HT-29 (cell line): ENCODE measurements around the gene ZNF687. TPM values are rescaled to one million over a fixed set of nuclear protein-coding genes. Genes with fewer than 3 reads are reported as not detected.

Experiments
- DNase-seq: peaks from one replicate; pipeline ENCODE4 v3.0.0-alpha.2; 2015; ENCODE audit warnings: low spot score
- total RNA-seq: library from RNA; depleted of rRNA; stranded (reverse); fragments of >200 nt; shearing (Covaris generic); gene quantifications from 2 replicates; pipeline ENCODE4 v1.2.3, GENCODE V29; 2014

The ZNF687 gene
- total RNA-seq, 1 experiment from 2014 or later: 39.2 TPM

DNA sequence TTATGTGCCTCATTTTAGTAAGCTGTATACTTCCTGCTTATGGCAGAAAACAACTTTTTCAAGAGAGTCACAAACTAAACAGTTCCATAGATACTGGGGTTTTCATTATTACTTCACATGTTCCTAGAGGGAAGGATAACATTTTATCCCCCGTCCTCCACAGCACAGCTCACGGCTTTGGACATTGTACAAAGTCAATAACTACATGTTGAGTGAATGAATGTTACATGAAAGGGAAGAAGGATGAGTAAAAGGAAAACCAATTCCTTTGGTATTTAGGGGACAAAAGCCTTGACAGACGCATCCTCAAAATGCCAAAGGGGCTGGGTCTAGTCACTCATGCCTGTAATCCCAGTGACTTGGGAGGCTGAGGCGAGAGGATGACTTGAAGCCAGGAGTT lies 30.3 kb downstream of the ZNF687 start:
- DNase-seq: no peak

DNA sequence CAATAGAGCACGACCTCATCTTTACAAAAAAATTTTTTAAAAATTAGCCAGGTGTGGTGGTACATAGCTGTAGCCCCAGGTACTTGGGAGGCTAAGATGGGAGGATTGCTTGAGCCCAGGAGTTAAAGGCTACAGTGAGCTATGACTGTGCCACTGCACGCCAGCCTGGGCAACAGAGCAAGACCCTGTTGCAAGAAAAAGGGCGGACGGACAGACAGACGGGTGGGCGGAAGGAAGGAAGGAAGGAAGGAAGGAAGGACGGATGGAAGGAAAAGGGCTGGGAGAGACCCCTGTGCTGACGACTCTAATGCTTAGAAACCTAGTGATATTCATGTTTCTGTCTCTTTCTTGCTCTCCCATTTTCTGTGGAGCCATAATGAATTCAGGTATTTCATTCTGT lies 30.7 kb downstream of the ZNF687 start:
- DNase-seq: no peak

DNA sequence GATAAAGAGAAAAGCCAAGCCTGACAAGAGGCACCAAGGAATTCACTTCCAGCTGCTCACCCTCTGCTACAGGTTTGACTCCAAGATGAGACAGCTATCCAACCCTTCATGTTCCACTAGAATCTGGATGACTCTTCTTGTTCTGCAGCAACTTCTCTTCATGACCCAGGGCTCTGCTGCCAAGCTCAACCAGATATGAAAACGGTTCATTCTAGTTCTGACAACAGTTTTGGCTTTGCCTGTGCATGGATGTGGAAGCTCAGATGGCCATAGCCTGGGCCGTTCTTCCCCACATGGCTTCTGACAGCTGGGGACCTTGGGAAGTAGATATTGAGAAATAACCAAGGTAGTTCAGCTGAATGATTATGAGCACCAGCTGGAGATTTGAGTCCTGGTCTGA lies 31.4 kb downstream of the ZNF687 start:
- no peak for DNase-seq

DNA sequence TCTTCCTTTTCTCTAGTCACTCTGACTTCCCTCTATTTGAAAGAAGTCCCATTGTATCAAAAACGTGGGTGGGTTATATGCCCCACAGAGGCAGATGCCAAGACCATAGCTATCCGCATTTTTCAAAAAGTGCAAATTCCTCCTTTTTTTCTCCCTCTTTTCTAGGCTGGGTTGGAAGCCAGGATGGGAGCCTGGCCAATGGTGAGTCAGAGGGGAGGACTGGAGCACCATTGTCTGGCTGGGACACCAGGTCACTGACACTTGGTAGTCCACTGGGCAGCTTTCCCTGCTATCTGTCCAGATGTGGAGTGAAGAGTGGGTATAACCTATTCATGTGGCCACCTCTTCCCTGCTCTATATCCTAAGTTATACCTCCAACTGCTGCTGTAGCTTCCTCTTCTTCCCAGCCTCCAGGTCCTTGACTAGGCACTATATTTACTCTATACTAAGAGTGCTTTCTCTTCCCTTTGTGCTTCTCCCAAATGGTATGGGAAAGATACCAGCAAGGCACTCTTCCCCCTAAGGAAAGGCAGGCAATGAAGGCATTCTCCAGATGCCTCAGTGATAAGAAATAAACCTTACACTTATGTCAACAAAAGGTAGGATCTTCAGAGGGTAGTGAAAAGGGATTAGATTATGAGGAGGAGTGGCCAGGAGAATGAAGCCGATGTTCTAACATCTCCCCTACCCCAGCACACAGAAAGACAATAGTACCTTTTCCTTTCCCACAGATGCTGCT lies 32.2 kb downstream of the ZNF687 start:
- no peak for DNase-seq

DNA sequence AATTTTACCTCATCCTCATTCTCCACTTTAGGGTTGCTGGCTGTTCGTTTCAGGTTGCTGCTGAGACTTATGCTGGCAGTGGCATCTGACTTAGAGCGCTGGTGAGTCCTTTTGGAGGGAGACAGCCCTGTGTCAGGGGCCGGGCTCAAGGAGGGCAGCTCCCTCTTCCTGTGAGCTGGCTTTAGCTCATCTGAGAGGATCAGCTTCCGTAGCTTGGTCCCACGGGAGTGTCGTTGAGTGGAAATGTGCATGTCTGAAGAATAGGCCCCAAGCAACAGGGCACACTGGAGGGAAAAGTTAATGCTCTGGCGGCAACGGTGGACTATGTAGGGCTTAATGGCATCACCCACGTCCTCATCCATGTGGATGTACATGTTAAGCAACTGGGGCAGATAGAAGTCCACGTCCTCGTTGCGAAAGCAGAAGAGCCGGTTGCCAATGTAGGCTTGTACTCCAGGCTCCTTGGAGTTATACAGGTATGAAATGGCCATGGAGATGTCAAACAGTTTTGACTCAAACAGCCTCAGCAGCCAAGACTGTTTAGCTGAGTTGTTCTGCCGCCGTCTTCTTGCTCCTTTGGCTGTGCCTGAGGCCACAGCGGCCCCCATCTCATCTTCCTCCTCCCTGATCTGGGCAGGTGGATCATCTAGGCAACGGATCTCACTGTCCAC lies 33.6 kb downstream of the ZNF687 start:
- DNase-seq: no peak

DNA sequence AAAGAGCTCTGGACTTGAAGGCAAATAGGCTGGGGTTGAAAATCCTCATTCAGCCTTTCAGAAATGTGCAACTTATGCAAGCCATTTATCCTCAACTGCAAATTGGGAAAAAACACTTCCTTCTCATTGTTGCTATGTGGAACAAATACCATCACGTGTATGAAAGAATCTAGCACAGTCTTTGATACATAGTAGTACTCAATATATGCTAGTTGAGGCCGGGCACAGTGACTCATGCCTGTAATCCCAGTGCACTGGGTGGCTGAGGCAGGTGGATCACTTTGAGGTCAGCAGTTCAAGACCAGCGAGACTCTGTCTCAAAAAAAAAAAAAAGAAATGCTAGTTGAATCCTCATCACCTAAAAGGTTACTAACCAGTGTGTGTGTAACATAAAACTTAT lies 36.9 kb downstream of the ZNF687 start:
- no peak for DNase-seq

DNA sequence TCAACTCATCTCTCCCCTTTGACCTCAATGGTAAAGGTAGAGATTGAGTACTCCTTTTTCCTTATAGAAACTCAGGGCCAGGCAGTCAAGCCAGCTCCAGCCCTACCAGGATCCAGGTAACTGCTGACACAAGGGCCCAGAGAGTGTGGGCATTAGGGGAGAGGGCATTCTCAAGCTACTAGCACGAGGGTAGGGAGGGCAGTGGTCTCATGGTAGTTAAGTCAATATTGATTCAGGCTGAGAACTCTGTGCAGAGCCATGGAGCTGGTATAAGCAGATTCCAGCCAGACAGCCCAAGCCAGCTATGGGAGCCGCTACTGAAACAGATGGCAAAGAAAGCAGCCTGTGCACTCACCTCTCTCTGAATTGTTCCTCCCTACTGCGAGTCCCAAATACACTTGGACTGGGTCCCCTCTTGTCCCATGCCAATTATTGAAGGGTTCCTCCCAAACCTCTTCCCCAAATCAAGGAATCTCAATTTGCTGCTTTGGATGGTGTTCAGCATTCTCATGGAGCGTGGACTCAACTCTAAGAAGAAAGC lies 42.4 kb downstream of the ZNF687 start:
- no peak for DNase-seq

DNA sequence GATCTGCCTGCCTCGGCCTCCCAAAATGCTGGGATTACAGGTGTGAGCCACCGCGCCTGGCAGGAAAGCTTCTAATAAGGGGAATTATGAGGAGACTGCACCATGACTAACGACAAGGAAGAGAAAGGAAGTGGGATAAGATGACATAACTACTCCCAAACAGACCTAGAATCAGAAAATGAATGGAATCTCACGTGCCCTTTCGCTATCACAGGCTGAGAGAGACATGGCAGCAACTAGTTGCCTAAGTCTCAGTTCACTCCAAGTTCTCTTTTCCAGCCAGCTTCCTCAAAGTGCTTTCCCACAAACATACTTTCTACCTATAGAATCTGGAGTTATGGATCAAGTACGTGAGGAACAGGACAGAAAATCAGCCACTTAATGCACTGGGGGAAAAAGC lies 43.1 kb downstream of the ZNF687 start:
- no peak for DNase-seq

DNA sequence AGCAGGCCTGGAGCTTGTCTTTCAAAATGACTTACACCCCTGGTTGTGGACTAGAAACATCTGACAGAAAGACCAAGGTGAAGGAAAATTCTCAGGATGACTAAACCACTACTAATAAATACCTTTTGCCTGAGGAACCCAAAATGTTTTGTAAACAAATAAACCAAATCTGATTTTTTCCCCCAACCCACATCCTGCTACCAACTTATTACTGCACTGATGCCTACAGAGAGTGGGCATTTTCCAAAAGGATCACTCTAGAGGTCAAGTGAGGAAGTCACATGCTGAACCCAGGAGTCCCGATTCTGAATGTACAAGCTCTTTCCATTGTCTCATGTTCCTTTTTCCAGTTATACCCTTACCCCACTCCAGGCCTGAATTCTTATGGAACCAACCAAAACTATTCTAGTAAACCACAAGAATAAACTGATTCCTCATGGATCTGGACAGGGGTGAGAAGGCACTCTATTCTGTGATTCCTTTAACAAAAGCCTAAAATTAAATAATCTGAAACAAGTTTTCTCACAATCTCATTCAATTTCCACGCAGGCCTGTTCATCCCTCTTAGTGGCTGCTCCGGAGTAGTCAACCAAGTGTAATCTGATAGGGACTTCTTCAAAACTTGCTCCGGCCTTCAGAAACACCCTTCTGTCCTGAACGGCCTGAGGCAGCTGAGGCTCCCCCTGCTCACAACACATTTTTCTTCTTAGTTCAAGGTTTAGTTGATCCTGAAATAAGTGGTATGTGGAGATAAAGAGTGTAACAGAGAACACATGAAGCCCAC lies 43.7 kb downstream of the ZNF687 start:
- no peak for DNase-seq

DNA sequence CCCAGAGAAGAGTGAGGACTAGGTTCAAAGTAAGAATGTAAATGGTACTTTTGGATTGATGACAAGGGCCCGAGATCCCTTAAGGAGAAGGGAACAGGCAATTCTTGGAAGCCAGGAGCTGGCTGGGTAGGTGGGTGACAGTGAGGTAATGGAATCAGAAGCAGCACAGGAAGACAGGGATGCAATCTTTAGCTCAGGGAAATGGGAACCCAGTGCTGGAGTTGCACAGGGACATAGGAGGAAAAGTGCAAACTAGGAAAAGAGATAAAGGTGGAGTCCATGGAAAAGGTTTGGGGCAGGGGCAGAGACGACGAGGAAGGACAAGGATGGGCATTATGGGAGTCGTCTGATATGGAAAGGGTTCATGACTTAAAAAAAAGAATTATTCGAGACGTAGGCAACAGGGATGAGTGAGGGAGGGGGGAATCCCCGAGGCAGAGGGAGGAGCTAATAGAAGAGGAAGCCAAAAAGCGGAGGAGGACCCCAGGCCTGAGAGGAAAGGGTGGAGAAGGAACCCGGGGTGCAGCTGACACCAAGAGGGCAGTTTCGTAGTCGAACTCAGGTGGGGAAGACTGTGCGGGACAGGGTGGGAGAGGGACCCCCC lies 44.6 kb downstream of the ZNF687 start:
- DNase-seq: no peak

DNA sequence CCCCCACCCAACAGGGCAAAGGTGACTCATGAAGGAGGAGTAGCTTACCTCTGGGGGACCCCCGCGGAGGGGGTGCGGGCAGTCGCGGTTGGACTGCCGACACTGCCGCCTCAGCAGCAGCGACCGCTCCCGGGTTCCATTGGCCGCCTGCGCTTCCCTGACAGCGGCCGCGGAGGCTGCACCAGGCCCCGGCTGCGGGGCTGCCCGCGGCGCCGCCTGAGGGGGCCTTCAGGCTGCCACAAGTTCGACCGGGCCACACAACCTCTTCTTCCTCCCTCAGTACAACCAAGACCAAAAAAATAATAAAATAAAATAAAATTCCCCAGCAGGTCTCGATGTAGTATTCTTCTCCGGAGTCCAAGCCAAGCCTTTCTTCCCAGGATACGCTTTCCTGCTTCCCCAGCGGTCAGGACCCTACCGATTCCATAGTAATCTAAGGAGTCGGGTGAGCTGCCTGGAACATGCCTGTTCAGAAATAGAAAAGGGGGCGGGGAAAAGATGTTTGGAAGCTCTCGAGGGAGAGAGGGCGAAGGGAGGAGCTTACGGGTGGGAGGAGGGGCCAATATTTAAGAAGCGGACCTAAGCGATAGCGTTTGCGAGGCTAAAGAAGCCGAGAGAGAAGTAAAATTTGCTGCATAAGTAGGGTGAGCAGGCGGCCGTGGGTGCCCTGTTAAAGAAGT lies 45.3 kb downstream of the ZNF687 start, which contains the start of gene PI4KB:
Gene PI4KB (minus strand): TSS at position 194 of the 680 bp plus-strand sequence. CDS start 10,935 bp downstream, outside the sequence.
- peak; percentile 98 for DNase-seq

DNA sequence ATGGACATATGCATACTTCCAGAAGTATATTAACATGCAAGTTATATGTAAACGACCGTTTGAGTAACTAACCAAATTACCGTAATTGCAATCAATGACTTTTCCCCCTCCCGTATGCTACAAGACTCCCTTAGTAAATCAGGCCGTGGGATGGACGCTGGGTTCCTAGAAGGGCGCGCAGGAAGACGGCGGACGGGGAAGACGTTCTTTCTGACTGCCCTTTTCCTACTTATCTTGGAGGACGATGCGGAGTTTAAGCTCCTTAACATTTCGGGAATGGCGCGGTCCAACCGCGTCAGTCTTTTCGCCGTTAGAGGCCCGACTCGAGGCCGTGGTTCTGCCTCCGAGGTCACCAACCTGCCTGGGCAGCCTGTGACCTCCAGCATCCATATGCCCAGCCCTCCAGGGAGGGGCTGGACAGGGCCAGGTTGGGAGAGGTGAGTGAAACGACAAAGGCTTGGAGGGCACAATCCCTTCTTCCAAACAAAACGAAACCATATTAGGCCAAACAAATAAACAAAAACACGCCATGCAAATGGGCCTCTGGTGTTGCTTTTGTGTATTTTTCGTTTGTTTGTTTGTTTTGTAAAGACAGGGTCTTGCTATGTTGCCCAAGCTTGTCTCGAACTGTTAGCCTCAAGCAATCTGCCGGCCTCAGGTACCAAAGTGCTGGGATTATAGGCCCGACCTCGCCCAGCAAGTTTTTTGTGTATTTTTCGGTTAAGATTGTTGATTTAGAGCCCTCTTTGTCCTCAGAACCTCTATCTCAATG lies 46.0 kb downstream of the ZNF687 start:
- DNase-seq: no peak

DNA sequence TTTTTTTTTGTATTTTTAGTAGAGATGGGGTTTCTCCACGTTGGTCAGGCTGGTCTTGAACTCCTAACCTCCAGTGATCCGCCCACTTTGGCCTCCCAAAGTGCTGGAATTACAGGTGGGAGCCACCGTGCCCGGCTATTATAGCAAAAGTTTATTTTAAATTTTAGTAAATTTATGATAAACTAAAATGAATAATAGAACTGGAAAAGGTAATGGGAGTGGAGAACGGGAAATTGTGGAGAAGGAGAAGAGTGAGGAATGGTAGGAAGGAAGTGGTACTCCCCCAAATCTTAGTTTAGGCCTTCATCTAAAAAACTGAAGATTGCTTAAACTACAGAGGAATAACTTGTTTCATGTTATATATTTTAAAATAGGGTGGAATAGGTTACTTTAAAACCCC lies 52.7 kb downstream of the ZNF687 start:
- DNase-seq: no peak

DNA sequence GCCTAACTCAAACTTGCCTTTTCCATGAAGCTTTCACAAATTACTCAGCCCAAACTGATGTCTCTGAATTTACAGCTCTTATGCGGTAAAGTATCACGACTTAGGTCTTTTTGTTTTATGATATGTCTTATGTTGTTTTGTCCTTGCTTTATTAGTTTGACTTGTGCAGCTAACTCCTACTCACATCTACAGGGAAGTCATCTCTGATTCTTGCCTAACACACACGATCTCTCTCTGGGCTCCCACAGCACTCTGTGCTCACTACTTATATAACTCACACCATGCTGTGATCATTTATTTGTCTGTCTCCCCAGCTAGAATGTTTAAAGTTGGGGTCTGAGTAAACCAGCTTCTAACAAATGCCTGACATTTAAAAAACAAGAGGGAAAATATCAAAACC lies 54.5 kb downstream of the ZNF687 start:
- DNase-seq: no peak

DNA sequence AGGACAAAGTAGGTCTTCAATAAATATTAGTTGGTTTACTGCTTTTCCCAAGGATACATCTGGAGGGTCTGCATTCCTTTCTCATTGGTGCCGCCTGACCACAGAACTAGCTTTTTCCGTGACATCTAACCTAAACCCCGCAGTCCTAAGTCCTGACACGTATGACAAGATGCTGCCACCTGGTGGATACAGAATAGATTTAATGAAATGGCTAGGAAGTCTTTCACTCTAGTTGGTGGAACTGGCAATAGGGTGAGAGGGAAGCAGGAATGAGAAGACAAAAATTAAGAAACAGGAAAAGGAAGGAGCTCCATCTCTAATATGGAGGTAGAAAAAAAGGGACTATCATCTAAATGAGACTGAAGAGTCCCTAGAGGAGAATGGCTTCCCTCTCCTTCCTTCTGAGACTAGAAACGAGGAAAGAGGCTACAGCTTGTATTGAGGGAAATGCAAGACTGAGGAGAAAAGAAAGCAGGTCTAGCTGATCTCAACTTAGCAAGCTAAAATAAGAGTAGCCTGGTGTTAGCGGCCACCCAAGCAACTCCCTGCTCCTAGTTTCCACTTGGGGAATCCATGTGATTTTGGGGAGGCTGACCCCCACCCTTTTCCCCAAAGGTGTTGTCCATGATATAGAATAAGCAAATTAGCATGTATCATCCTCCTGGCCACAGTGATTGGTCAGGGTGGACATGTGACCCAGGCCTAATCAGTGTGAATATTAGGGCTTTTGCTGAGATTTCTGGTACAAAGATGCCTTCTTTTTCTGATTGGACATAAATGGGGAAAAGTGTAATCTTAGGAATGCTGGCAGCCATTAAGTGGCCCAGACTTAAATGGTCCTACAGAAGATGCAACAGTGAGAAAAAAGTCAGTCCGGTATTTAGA lies 59.0 kb downstream of the ZNF687 start:
- DNase-seq: peak; percentile 82
